Uterine smooth muscle cell (primary cell): Measurements from ENCODE around the gene CORT. TPM values are rescaled to one million over a fixed set of nuclear protein-coding genes. Genes with fewer than 3 reads are reported as not detected.

Experiments
- total RNA-seq: library from RNA; depleted of rRNA; stranded (reverse); fragments of >200 nt; gene quantifications from 2 replicates; pipeline ENCODE4 v1.2.3, GENCODE V29; 2014

CORT gene
- total RNA-seq, result 0.12 TPM in 1 of 2 replicates, not detected in the other

GRCh38 chr1:10449751-10450150 is at the start of gene CORT:
Gene CORT (plus strand): TSS chr1:10450031. CDS start chr1:10450224, 193 bp downstream.

GRCh38 chr1:10430216-10431069 is 19.4 kb upstream of the CORT start, which contains the start of gene CENPS:
Gene CENPS (plus strand): TSS chr1:10430433. CDS start chr1:10430518, 85 bp downstream.

GRCh38 chr1:10472220-10473144 is 22.7 kb downstream of the CORT start, which contains the start of gene DFFA:
Gene DFFA (minus strand): TSS chr1:10472529. CDS start chr1:10472458, 71 bp downstream.

GRCh38 chr1:10474613-10475507 is 25.0 kb downstream of the CORT start, which contains the start of gene PEX14:
Gene PEX14 (plus strand): TSS chr1:10474950. CDS start chr1:10474967, 17 bp downstream.

Other genes starting within 250 kb of the CORT start
- 34.4 and 38.0 TPM in 2 replicates for gene KIF1B, start 239.5 kb upstream of the CORT start, total RNA-seq
- gene PGD, start 51.0 kb upstream of the CORT start, total RNA-seq, result 163 and 165 TPM in 2 replicates
- gene CENPS, start 19.6 kb upstream of the CORT start, total RNA-seq, result 19.7 and 22.4 TPM in 2 replicates
- 42.4 and 50.4 TPM in 2 replicates for gene DFFA, start 22.5 kb downstream of the CORT start, total RNA-seq
- gene PEX14, start 24.9 kb downstream of the CORT start, total RNA-seq, result 12.0 and 12.5 TPM in 2 replicates